Measurements from ENCODE around the gene MRTFB.

DNA sequence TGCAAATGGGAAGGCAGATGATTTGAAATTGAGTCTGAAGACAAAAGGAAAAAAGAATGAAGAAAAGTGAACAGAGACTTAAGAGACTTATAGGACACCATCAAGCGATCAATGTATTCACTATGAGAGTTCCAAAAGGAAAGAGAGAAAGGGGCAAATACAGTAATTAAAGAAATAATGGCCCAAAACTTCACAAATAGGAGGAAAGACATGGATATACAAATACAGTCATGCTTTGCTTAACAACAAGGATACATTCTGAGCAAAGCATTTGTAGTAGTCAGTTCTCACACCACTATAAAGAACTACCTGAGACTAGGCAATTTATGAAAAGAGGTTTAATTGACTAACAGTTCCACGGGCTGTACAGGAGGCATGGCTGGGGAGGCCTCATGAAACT lies 152.5 kb downstream of the MRTFB start:
- TF ChIP-seq, protein P1, sequence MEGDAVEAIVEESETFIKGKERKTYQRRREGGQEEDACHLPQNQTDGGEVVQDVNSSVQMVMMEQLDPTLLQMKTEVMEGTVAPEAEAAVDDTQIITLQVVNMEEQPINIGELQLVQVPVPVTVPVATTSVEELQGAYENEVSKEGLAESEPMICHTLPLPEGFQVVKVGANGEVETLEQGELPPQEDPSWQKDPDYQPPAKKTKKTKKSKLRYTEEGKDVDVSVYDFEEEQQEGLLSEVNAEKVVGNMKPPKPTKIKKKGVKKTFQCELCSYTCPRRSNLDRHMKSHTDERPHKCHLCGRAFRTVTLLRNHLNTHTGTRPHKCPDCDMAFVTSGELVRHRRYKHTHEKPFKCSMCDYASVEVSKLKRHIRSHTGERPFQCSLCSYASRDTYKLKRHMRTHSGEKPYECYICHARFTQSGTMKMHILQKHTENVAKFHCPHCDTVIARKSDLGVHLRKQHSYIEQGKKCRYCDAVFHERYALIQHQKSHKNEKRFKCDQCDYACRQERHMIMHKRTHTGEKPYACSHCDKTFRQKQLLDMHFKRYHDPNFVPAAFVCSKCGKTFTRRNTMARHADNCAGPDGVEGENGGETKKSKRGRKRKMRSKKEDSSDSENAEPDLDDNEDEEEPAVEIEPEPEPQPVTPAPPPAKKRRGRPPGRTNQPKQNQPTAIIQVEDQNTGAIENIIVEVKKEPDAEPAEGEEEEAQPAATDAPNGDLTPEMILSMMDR (IDR thresholded peaks at IDR 0.05; ENCODE audit: low read depth, low read length), result no peak
- no peak for TF ChIP-seq POLR2A (IDR thresholded peaks at IDR 0.05; ENCODE audit: extremely low read depth, insufficient read length)
- TF ChIP-seq, protein P2, sequence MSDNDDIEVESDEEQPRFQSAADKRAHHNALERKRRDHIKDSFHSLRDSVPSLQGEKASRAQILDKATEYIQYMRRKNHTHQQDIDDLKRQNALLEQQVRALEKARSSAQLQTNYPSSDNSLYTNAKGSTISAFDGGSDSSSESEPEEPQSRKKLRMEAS (IDR thresholded peaks at IDR 0.05; ENCODE audit: low read depth, low read length), result no peak
- no peak for TF ChIP-seq MYC (IDR thresholded peaks at IDR 0.05; ENCODE audit: low read depth, low read length)

Measured in NB4 (cell line).